C4-2B (cell line): ENCODE measurements around the gene GH2.
"Not testable (repeated sequence)": the region's sequence is repeated elsewhere in the genome, so short reads cannot be mapped to it uniquely, and the experiment has no call there.

Experiments
- ZFX ChIP-seq: fragments of 450-650 bp; IDR thresholded peaks from 2 replicates; pipeline ENCODE4 v1.6.1; 2017
- TF ChIP-seq, protein P1 (sequence below): fragments of 450-650 bp; conservative IDR thresholded peaks from 2 replicates; pipeline ENCODE4 v1.5.1; 2017; ENCODE audit warnings: mild to moderate bottlenecking

DNA sequence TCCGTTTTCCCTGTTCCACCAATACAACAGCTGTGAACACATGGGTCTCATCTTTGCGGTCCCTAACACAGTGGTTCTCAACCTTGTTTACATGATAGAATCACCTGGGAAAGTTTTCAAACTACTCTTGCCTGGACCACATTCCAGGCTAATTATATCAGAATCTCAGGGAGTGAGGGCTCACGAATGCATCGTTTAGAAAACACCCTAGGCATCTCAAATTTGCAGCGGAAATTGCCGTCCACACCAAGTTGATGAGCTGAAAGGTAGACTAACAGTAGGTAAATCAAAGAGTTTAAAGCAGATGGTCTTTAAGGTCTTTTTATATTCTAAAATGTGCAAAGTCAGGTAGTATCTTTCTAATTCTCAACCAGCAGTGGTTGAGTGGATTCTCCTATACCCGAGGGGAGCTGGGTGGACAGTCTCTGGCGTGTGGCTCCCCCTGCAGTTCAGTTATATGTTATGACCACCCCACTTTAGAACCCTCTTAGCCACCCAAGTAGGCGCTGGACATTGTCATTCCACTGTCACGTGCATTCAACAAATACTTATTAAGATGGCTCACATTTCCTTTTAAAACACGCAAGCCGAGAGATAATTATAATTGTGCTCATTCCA is 25.5 kb upstream of the GH2 start:
- TF ChIP-seq, protein P1, sequence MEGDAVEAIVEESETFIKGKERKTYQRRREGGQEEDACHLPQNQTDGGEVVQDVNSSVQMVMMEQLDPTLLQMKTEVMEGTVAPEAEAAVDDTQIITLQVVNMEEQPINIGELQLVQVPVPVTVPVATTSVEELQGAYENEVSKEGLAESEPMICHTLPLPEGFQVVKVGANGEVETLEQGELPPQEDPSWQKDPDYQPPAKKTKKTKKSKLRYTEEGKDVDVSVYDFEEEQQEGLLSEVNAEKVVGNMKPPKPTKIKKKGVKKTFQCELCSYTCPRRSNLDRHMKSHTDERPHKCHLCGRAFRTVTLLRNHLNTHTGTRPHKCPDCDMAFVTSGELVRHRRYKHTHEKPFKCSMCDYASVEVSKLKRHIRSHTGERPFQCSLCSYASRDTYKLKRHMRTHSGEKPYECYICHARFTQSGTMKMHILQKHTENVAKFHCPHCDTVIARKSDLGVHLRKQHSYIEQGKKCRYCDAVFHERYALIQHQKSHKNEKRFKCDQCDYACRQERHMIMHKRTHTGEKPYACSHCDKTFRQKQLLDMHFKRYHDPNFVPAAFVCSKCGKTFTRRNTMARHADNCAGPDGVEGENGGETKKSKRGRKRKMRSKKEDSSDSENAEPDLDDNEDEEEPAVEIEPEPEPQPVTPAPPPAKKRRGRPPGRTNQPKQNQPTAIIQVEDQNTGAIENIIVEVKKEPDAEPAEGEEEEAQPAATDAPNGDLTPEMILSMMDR = peak; percentile 34
- not testable (repeated sequence) for TF ChIP-seq ZFX
